H1 (cell line): ENCODE measurements around the gene COMMD6. TPM values are rescaled to one million over a fixed set of nuclear protein-coding genes. Genes with fewer than 3 reads are reported as not detected.

Experiments used
- CTCF ChIA-PET: fragments of 300-600 bp; sonication (Branson Sonifier 250); formaldehyde crosslinking; loops from one replicate; lab custom pipeline; 2021; ENCODE audit not compliant: partially characterized antibody; lab: Charles Lee
- POLR2A ChIA-PET: fragments of 300-600 bp; sonication (Branson Sonifier 250); formaldehyde crosslinking; loops from one replicate; lab custom pipeline; 2021; ENCODE audit warnings: inconsistent platforms; ENCODE audit not compliant: partially characterized antibody; lab: Charles Lee
- DNase-seq, 2 experiments: peaks; one replicate each; pipeline versions ENCODE4 v3.0.0 to v3.0.0-alpha.2; 2010 to 2022; ENCODE audit warnings: low spot score in 2 of 2, low read depth in 1 of 2, mixed read lengths in 1 of 2
- FAIRE-seq: peaks from 2 replicates; lab custom pipeline; 2011; peaks lifted over from hg19 to GRCh38; lab: Jason Lieb, UNC
- H2AFZ ChIP-seq: 2 replicates; pipeline ENCODE4 v1.8.1; 2012; ENCODE audit warnings: low read length, inconsistent platforms
- H2AK5ac ChIP-seq: 2 replicates; pipeline ENCODE4 v1.6.1; 2013; ENCODE audit warnings: low read depth, low read length
- H2BK120ac ChIP-seq: replicated peaks from 2 replicates; pipeline ENCODE3; 2013; ENCODE audit warnings: low read depth, low read length, inconsistent platforms
- H2BK12ac ChIP-seq: 2 replicates; pipeline ENCODE4 v1.6.1; 2013; ENCODE audit warnings: low read depth, low read length
- H2BK15ac ChIP-seq: 2 replicates; pipeline ENCODE4 v1.6.1; 2013; ENCODE audit warnings: low read length
- H2BK20ac ChIP-seq: 2 replicates; pipeline ENCODE4 v1.6.1; 2013; ENCODE audit warnings: low read length
- H2BK5ac ChIP-seq: 2 replicates; pipeline ENCODE4 v1.6.1; 2013; ENCODE audit warnings: low read depth, low read length
- H3K14ac ChIP-seq: 2 replicates; pipeline ENCODE4 v1.6.1; 2013; ENCODE audit warnings: inconsistent platforms; ENCODE audit not compliant: insufficient read length
- H3K18ac ChIP-seq: 2 replicates; pipeline ENCODE4 v1.6.1; 2013; ENCODE audit warnings: low read length; ENCODE audit errors: extremely low read depth
- H3K23ac ChIP-seq: 2 replicates; pipeline ENCODE4 v1.6.1; 2013; ENCODE audit warnings: inconsistent platforms; ENCODE audit not compliant: insufficient read length
- H3K23me2 ChIP-seq: 2 replicates; pipeline ENCODE4 v1.6.1; 2013; ENCODE audit warnings: low read depth, low read length
- H3K27ac ChIP-seq: 2 replicates; pipeline ENCODE4 v1.6.1; 2011; ENCODE audit warnings: low read depth, low read length, inconsistent platforms
- H3K27me3 ChIP-seq, 4 experiments: replicated peaks in 1 of 4; 1 replicate in 1 of 4; 2 replicates in 3 of 4; pipeline versions ENCODE4 v1.6.1 to v1.8.1; 2011 to 2013; ENCODE audit warnings: low read length in 3 of 4, mild to moderate bottlenecking in 3 of 4, inconsistent platforms in 2 of 4, mixed read lengths in 2 of 4, moderate library complexity in 1 of 4; ENCODE audit not compliant: control insufficient read depth in 3 of 4, insufficient read depth in 3 of 4; ENCODE audit errors: extremely low read depth in 1 of 4
- H3K36me3 ChIP-seq, 4 experiments: 2 replicates each; pipeline versions ENCODE4 v1.6.1 to v1.8.1; 2011 to 2013; ENCODE audit warnings: mild to moderate bottlenecking in 4 of 4, low read length in 3 of 4, moderate library complexity in 2 of 4, control low read depth in 1 of 4, inconsistent platforms in 1 of 4; ENCODE audit not compliant: insufficient read depth in 4 of 4, control insufficient read depth in 2 of 4
- H3K4ac ChIP-seq: replicated peaks from 2 replicates; pipeline ENCODE3; 2013; ENCODE audit warnings: low read length, low read depth, mixed read lengths, inconsistent platforms; ENCODE audit not compliant: insufficient read length
- H3K4me1 ChIP-seq, 4 experiments: replicated peaks in 1 of 4; 1 replicate in 1 of 4; 2 replicates in 3 of 4; pipeline versions ENCODE4 v1.6.1 to v1.8.1; 2011 to 2013; ENCODE audit warnings: low read length in 3 of 4, inconsistent platforms in 2 of 4, mixed read lengths in 1 of 4; ENCODE audit not compliant: insufficient read depth in 4 of 4, control insufficient read depth in 3 of 4
- H3K4me2 ChIP-seq, 2 experiments: 2 replicates each; pipeline versions ENCODE4 v1.6.1 to v1.8.1; 2011 to 2013; ENCODE audit warnings: low read depth in 2 of 2, low read length in 2 of 2, control low read depth in 1 of 2, inconsistent platforms in 1 of 2, mild to moderate bottlenecking in 1 of 2; ENCODE audit not compliant: insufficient read depth in 1 of 2
- H3K4me3 ChIP-seq, 4 experiments: fragments of 200-600, 300-600 bp in 1 of 4; sonication (generic), shearing (Covaris generic), sonication (Bioruptor Twin) in 1 of 4; 2 replicates each; pipeline versions ENCODE4 v1.5.1 to v1.8.1; 2011 to 2016; ENCODE audit warnings: low read length in 4 of 4, low read depth in 3 of 4, control low read depth in 2 of 4, inconsistent platforms in 2 of 4, mild to moderate bottlenecking in 2 of 4, mixed read lengths in 1 of 4, moderate library complexity in 1 of 4; ENCODE audit not compliant: insufficient read depth in 2 of 4; ENCODE audit errors: extremely low read depth in 1 of 4
- H3K56ac ChIP-seq: replicated peaks from 2 replicates; pipeline ENCODE3; 2013; ENCODE audit warnings: low read depth, mild to moderate bottlenecking, mixed read lengths, low read length, inconsistent platforms; ENCODE audit not compliant: insufficient read length
- H3K79me1 ChIP-seq: 2 replicates; pipeline ENCODE4 v1.6.1; 2013; ENCODE audit warnings: low read depth, low read length, control low read depth
- H3K79me2 ChIP-seq, 2 experiments: 2 replicates each; pipeline versions ENCODE4 v1.6.1 to v1.8.1; 2012 to 2013; ENCODE audit warnings: low read length in 2 of 2, mild to moderate bottlenecking in 2 of 2, inconsistent platforms in 1 of 2; ENCODE audit not compliant: insufficient read depth in 2 of 2, control insufficient read depth in 1 of 2
- H3K9ac ChIP-seq, 4 experiments: replicated peaks in 1 of 4; 1 replicate in 1 of 4; 2 replicates in 3 of 4; pipeline versions ENCODE4 v1.6.1 to v1.8.1; 2011 to 2013; ENCODE audit warnings: low read depth in 3 of 4, low read length in 3 of 4, control low read depth in 2 of 4, mild to moderate bottlenecking in 2 of 4, moderate library complexity in 2 of 4, inconsistent platforms in 1 of 4; ENCODE audit errors: extremely low read depth in 1 of 4
- H3K9me3 ChIP-seq, 2 experiments: 2 replicates each; pipeline versions ENCODE4 v1.6.1 to v1.8.1; 2012 to 2013; ENCODE audit warnings: mild to moderate bottlenecking in 2 of 2, moderate library complexity in 2 of 2, control low read depth in 1 of 2, inconsistent platforms in 1 of 2, low read depth in 1 of 2, low read length in 1 of 2, mixed read lengths in 1 of 2; ENCODE audit not compliant: insufficient read depth in 2 of 2
- H4K20me1 ChIP-seq, 2 experiments: replicated peaks in 1 of 2; 2 replicates each; pipeline versions ENCODE3 to v1.8.1; 2011 to 2013; ENCODE audit warnings: inconsistent platforms in 2 of 2, low read length in 2 of 2, mild to moderate bottlenecking in 1 of 2; ENCODE audit not compliant: insufficient read depth in 2 of 2, control insufficient read depth in 1 of 2
- H4K5ac ChIP-seq: 2 replicates; pipeline ENCODE4 v1.6.1; 2013; ENCODE audit warnings: low read length, low read depth, mixed read lengths, inconsistent platforms; ENCODE audit not compliant: insufficient read length
- H4K8ac ChIP-seq: 2 replicates; pipeline ENCODE4 v1.8.0; 2013; ENCODE audit warnings: mild to moderate bottlenecking, moderate library complexity, low read length, inconsistent platforms; ENCODE audit not compliant: insufficient read depth; ENCODE audit errors: extremely low read depth
- H4K91ac ChIP-seq: replicated peaks from 2 replicates; pipeline ENCODE3; 2013; ENCODE audit warnings: low read length, mixed read lengths, inconsistent platforms; ENCODE audit not compliant: insufficient read length
- ATF3 ChIP-seq: IDR thresholded peaks from 2 replicates; pipeline ENCODE4 v1.6.1; 2011; ENCODE audit warnings: low read depth, mild to moderate bottlenecking, low read length; ENCODE audit not compliant: insufficient read depth
- BACH1 ChIP-seq: IDR thresholded peaks from 2 replicates; pipeline ENCODE4 v1.6.1; 2012; ENCODE audit warnings: low read length, improper control_type of control experiment
- CBX8 ChIP-seq: fragments of 300-800, 300-1000 bp; sonication (generic); IDR thresholded peaks from 2 replicates; pipeline ENCODE4 v1.7.1; 2016; ENCODE audit warnings: low read depth, low read length, borderline replicate concordance
- CEBPB ChIP-seq: IDR thresholded peaks from 2 replicates; pipeline ENCODE4 v1.6.1; 2012; ENCODE audit warnings: low read depth, low read length
- CHD1 ChIP-seq: IDR thresholded peaks from 2 replicates; pipeline ENCODE4 v1.6.1; 2012; ENCODE audit warnings: low read depth, low read length, improper control_type of control experiment
- EGR1 ChIP-seq: IDR thresholded peaks from 2 replicates; pipeline ENCODE4 v1.6.1; 2011; ENCODE audit warnings: low read depth, low read length, borderline replicate concordance
- HDAC6 ChIP-seq: IDR thresholded peaks from one replicate; pipeline ENCODE4 v1.7.1; 2012; ENCODE audit warnings: low read depth, mild to moderate bottlenecking, inconsistent platforms, low read length, moderate library complexity
- POLR2AphosphoS5 ChIP-seq: IDR thresholded peaks from 2 replicates; pipeline ENCODE4 v1.6.1; 2011; ENCODE audit warnings: low read depth, low read length
- RBBP5 ChIP-seq: IDR thresholded peaks from 2 replicates; pipeline ENCODE4 v1.7.1; 2012; ENCODE audit warnings: low read depth, mild to moderate bottlenecking, inconsistent platforms, low read length, moderate library complexity, borderline replicate concordance
- RXRA ChIP-seq: IDR thresholded peaks from 2 replicates; pipeline ENCODE4 v1.6.1; 2011; ENCODE audit warnings: low read depth, mild to moderate bottlenecking, low read length, moderate library complexity; ENCODE audit not compliant: insufficient read depth
- SIX5 ChIP-seq: IDR thresholded peaks from 2 replicates; pipeline ENCODE4 v1.6.1; 2011; ENCODE audit warnings: mild to moderate bottlenecking, low read depth, low read length
- SP1 ChIP-seq: IDR thresholded peaks from 2 replicates; pipeline ENCODE4 v1.6.1; 2011; ENCODE audit warnings: low read depth, low read length
- TBP ChIP-seq: IDR thresholded peaks from 2 replicates; pipeline ENCODE4 v1.6.1; 2011; ENCODE audit warnings: low read depth, low read length, improper control_type of control experiment
- WGBS, 2 experiments: shearing (Covaris generic) in 1 of 2; methylation state at CpG; one replicate each; pipeline versions ENCODE4 v1.1.6 to v1.1.7; 2013 to 2015; ENCODE audit warnings: low lambda C conversion rate in 2 of 2, mixed read lengths in 2 of 2, inconsistent platforms in 1 of 2, low coverage in 1 of 2, missing lambda C conversion rate in 1 of 2; ENCODE audit not compliant: insufficient replicate concordance in 2 of 2, insufficient coverage in 1 of 2, insufficient read length in 1 of 2; ENCODE audit errors: extremely low coverage in 1 of 2, missing lambda C conversion rate in 1 of 2; 5-methylcytosine and 5-hydroxymethylcytosine counted together
- polyA plus RNA-seq, 7 experiments: library from polyadenylated mRNA; depleted of rRNA in 3 of 7; stranded (reverse) in 5 of 7; unstranded in 2 of 7; fragments of >200 nt in 5 of 7; fragments of 200-250 nt in 2 of 7; gene quantifications; 1 replicate in 5 of 7; 2 replicates in 1 of 7; 4 replicates in 1 of 7; pipeline versions ENCODE4 v1.2.1 to v1.2.3, GENCODE V29; 2011 to 2013; ENCODE audit warnings: missing spikeins in 2 of 7, mixed read lengths in 2 of 7
- total RNA-seq: library from RNA; stranded (reverse); fragmentation: NEBNext Ultra II Directional; extraction: Animal tissue kit (Norgen Biotek cat#: 25700); gene quantifications from 2 replicates; pipeline ENCODE4 v1.2.1, GENCODE V29; 2021
- TF ChIP-seq, protein P1 (sequence below): IDR thresholded peaks from 2 replicates; pipeline ENCODE4 v1.6.1; 2011; ENCODE audit warnings: low read length, improper control_type of control experiment

Gene COMMD6
- total and polyA plus RNA-seq, 2 of the 8 experiments (the other 6 are each of a cell fraction or from before 2014, with no cell fraction given) = 53.2 to 122 TPM

- Histone ChIP-seq H2AFZ (no peak overlapping the region), H4K91ac (no peak overlapping the region), H3K27ac (no peak overlapping the region), H2BK5ac (no peak overlapping the region), H3K23me2 (no peaks in the 10 kb centered on the region), H3K4ac (no peak overlapping the region), H4K20me1 (no peaks in the 10 kb centered on the region), H2BK12ac (no peak overlapping the region), H3K4me2 (no peak overlapping the region), H3K9ac (no peak overlapping the region), H3K4me1 (no peaks in the 10 kb centered on the region), H3K79me2 (no peaks in the 10 kb centered on the region), H3K27me3 (no peaks in the 10 kb centered on the region), H3K18ac (no peak overlapping the region), H2BK20ac (no peak overlapping the region), H3K36me3 (peaks cover 0 to 18% (median 6%) of the 10 kb centered on the region in 4 experiments; a peak in 2 of 8 replicates), H3K14ac (no peak overlapping the region), H2BK15ac (no peak overlapping the region), H3K56ac (no peak overlapping the region), H2AK5ac (no peak overlapping the region), H3K79me1 (no peaks in the 10 kb centered on the region), H3K9me3 (no peaks in the 10 kb centered on the region), H2BK120ac (no peak overlapping the region), H3K4me3 (no peak overlapping the region), H3K23ac (no peak overlapping the region), H4K8ac (no peak overlapping the region), H4K5ac (no peak overlapping the region)
- ChIA-PET POLR2A (no interaction called here), CTCF (interaction anchor here (1.0 to 1.2 kb wide), 2 partner anchors 18 to 117 kb away, joined by 3 read pairs; no protein-coding TSS in a partner anchor)
- DNase-seq = no peak
- WGBS, 2 experiments = 95% methylated on average over 1 of the region's 1 CpG; no CpG with 5 or more reads in 1 of the 2 experiments
- FAIRE-seq = no peak
- TF ChIP-seq POLR2AphosphoS5 = no peak
- TF ChIP-seq HDAC6 = no peak
- TF ChIP-seq, protein P1, sequence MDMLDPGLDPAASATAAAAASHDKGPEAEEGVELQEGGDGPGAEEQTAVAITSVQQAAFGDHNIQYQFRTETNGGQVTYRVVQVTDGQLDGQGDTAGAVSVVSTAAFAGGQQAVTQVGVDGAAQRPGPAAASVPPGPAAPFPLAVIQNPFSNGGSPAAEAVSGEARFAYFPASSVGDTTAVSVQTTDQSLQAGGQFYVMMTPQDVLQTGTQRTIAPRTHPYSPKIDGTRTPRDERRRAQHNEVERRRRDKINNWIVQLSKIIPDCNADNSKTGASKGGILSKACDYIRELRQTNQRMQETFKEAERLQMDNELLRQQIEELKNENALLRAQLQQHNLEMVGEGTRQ = no peak
- TF ChIP-seq SIX5 = no peak
- no peak for TF ChIP-seq SP1
- no peak for TF ChIP-seq CEBPB
- no peak for TF ChIP-seq CBX8
- TF ChIP-seq BACH1 = no peak
- TF ChIP-seq ATF3 = no peak
- no peak for TF ChIP-seq RBBP5
- TF ChIP-seq EGR1 = no peak
- TF ChIP-seq CHD1 = no peak
- no peak for TF ChIP-seq RXRA
- no peak for TF ChIP-seq TBP
Measured at GRCh38 chr13:75569576-75569975, 31.9 kb upstream of the COMMD6 start.
